ENCODE measurements around the gene CDK5R2. TPM values are rescaled to one million over a fixed set of nuclear protein-coding genes. Genes with fewer than 3 reads are reported as not detected.

The CDK5R2 gene
- total RNA-seq, 1 donor from 2014 or later: 0.75 TPM

- no peak overlapping the region for H3K27ac Mint-ChIP-seq (ENCODE audit: unreplicated experiment)
- H3K4me3 Mint-ChIP-seq (ENCODE audit: unreplicated experiment): peak overlapping the region; percentile 45
- Histone ChIP-seq H4K20me1 (ENCODE audit: insufficient read depth, low read length) (peaks cover 6% of the 10 kb centered on the region), H3K9me3 (ENCODE audit: insufficient read depth, low read depth, low read length) (no peaks in the 10 kb centered on the region), H3K27ac (ENCODE audit: low read depth, low read length) (no peak overlapping the region), H3K4me3 (ENCODE audit: insufficient read depth, low read depth, low read length) (no peak overlapping the region), H3K4me2 (ENCODE audit: low read length) (peak overlapping the region; percentile 84), H3K27me3 (ENCODE audit: insufficient read depth, low read length) (peaks cover 79% of the 10 kb centered on the region), H3K9ac (ENCODE audit: low read length) (no peak overlapping the region), H3K79me2 (ENCODE audit: insufficient read depth, low read length) (no peaks in the 10 kb centered on the region), H3K36me3 (ENCODE audit: insufficient read depth, low read length) (no peaks in the 10 kb centered on the region), H2AFZ (ENCODE audit: low read depth, low read length) (no peak overlapping the region), H3K4me1 (ENCODE audit: insufficient read depth, low read length) (peaks cover 9% of the 10 kb centered on the region)
- FAIRE-seq (no peak), DNase-seq (ENCODE audit: low read depth) (no peak)
- peak; percentile 41 for TF ChIP-seq EZH2 (IDR thresholded peaks at IDR 0.05; ENCODE audit: insufficient read depth, low read length)
- TF ChIP-seq CTCF (IDR thresholded peaks at IDR 0.05; ENCODE audit: insufficient read depth, low read depth, low read length): no peak
- H3K36me3 Mint-ChIP-seq (ENCODE audit: low read depth, unreplicated experiment): no peaks in the 10 kb centered on the region
- peaks cover 4% of the 10 kb centered on the region for H3K4me1 Mint-ChIP-seq (ENCODE audit: low read depth, unreplicated experiment)
- peaks cover 5% of the 10 kb centered on the region for H3K9me3 Mint-ChIP-seq (ENCODE audit: unreplicated experiment)
- H3K27me3 Mint-ChIP-seq (ENCODE audit: low read depth, unreplicated experiment): peaks cover 82% of the 10 kb centered on the region
Measured at GRCh38 chr2:218995561-218995960, 36.1 kb downstream of the CDK5R2 start.

- H3K9me3 Mint-ChIP-seq (ENCODE audit: unreplicated experiment): peaks cover 5% of the 10 kb centered on the region
- Histone ChIP-seq H3K4me3 (ENCODE audit: insufficient read depth, low read depth, low read length) (no peak overlapping the region), H3K27ac (ENCODE audit: low read depth, low read length) (no peak overlapping the region), H4K20me1 (ENCODE audit: insufficient read depth, low read length) (peaks cover 6% of the 10 kb centered on the region), H3K4me1 (ENCODE audit: insufficient read depth, low read length) (peaks cover 9% of the 10 kb centered on the region), H2AFZ (ENCODE audit: low read depth, low read length) (peak overlapping the region; percentile 55), H3K79me2 (ENCODE audit: insufficient read depth, low read length) (no peaks in the 10 kb centered on the region), H3K27me3 (ENCODE audit: insufficient read depth, low read length) (peaks cover 79% of the 10 kb centered on the region), H3K9me3 (ENCODE audit: insufficient read depth, low read depth, low read length) (no peaks in the 10 kb centered on the region), H3K36me3 (ENCODE audit: insufficient read depth, low read length) (no peaks in the 10 kb centered on the region), H3K9ac (ENCODE audit: low read length) (no peak overlapping the region), H3K4me2 (ENCODE audit: low read length) (peak overlapping the region; percentile 84)
- H3K36me3 Mint-ChIP-seq (ENCODE audit: low read depth, unreplicated experiment): no peaks in the 10 kb centered on the region
- FAIRE-seq (no peak), DNase-seq (ENCODE audit: low read depth) (peak; percentile 60)
- peak overlapping the region; percentile 45 for H3K4me3 Mint-ChIP-seq (ENCODE audit: unreplicated experiment)
- peak; percentile 62 for TF ChIP-seq CTCF (IDR thresholded peaks at IDR 0.05; ENCODE audit: insufficient read depth, low read depth, low read length)
- peak; percentile 35 for TF ChIP-seq EZH2 (IDR thresholded peaks at IDR 0.05; ENCODE audit: insufficient read depth, low read length)
- peaks cover 82% of the 10 kb centered on the region for H3K27me3 Mint-ChIP-seq (ENCODE audit: low read depth, unreplicated experiment)
- H3K27ac Mint-ChIP-seq (ENCODE audit: unreplicated experiment): no peak overlapping the region
- H3K4me1 Mint-ChIP-seq (ENCODE audit: low read depth, unreplicated experiment): peaks cover 4% of the 10 kb centered on the region
Measured at GRCh38 chr2:218995972-218996711, 36.7 kb downstream of the CDK5R2 start.

GRCh38 chr2:218996937-218997336 is 37.5 kb downstream of the CDK5R2 start:
- Mint-ChIP-seq H3K36me3 (ENCODE audit: low read depth, unreplicated experiment) (no peaks in the 10 kb centered on the region), H3K27ac (ENCODE audit: unreplicated experiment) (no peak overlapping the region)

More at GRCh38 chr2:218996937-218997336, 37.5 kb downstream of the CDK5R2 start:
- Histone ChIP-seq H3K4me3 (ENCODE audit: insufficient read depth, low read depth, low read length) (no peak overlapping the region), H3K27me3 (ENCODE audit: insufficient read depth, low read length) (peaks cover 79% of the 10 kb centered on the region), H3K9me3 (ENCODE audit: insufficient read depth, low read depth, low read length) (no peaks in the 10 kb centered on the region), H2AFZ (ENCODE audit: low read depth, low read length) (no peak overlapping the region), H3K27ac (ENCODE audit: low read depth, low read length) (no peak overlapping the region), H3K79me2 (ENCODE audit: insufficient read depth, low read length) (no peaks in the 10 kb centered on the region), H3K9ac (ENCODE audit: low read length) (no peak overlapping the region), H4K20me1 (ENCODE audit: insufficient read depth, low read length) (peaks cover under 1% of the 10 kb centered on the region), H3K4me2 (ENCODE audit: low read length) (no peak overlapping the region), H3K36me3 (ENCODE audit: insufficient read depth, low read length) (no peaks in the 10 kb centered on the region), H3K4me1 (ENCODE audit: insufficient read depth, low read length) (peaks cover 9% of the 10 kb centered on the region)
- peaks cover 4% of the 10 kb centered on the region for H3K4me1 Mint-ChIP-seq (ENCODE audit: low read depth, unreplicated experiment)
- H3K4me3 Mint-ChIP-seq (ENCODE audit: unreplicated experiment): no peak overlapping the region
- H3K9me3 Mint-ChIP-seq (ENCODE audit: unreplicated experiment): no peaks in the 10 kb centered on the region
- peaks cover 74% of the 10 kb centered on the region for H3K27me3 Mint-ChIP-seq (ENCODE audit: low read depth, unreplicated experiment)
- DNase-seq (ENCODE audit: low read depth): no peak
- no peak for FAIRE-seq
- no peak for TF ChIP-seq EZH2 (IDR thresholded peaks at IDR 0.05; ENCODE audit: insufficient read depth, low read length)
- no peak for TF ChIP-seq CTCF (IDR thresholded peaks at IDR 0.05; ENCODE audit: insufficient read depth, low read depth, low read length)
